Activated CD8-positive, alpha-beta T cell treated with anti-CD3 and anti-CD28 coated beads for 36 hours (primary cell): Measurements from ENCODE around the gene SHISA9. TPM values are rescaled to one million over a fixed set of nuclear protein-coding genes. Genes with fewer than 3 reads are reported as not detected.

ENCODE experiments used
- ATAC-seq: fragments of 200-7000 bp; cut with Tn5 transposase; one replicate; pipeline ENCODE4 v1.10.0; 2021; ENCODE audit warnings: mild to moderate bottlenecking, moderate library complexity
- CTCF ChIA-PET: fragments of 350-600 bp; sonication (Branson Sonifier 250); formaldehyde crosslinking; loops from one replicate; lab custom pipeline; 2021; ENCODE audit warnings: antibody characterized with exemption; lab: Charles Lee
- POLR2A ChIA-PET: fragments of 350-600 bp; sonication (Branson Sonifier 250); formaldehyde crosslinking; loops from one replicate; lab custom pipeline; 2021; ENCODE audit warnings: antibody characterized with exemption; lab: Charles Lee
- DNase-seq: peaks from one replicate; pipeline ENCODE4 v3.0.0-alpha.2; 2020
- H3K27ac Mint-ChIP-seq: one replicate; pipeline ENCODE4 v1.8.0; 2021; ENCODE audit warnings: mild to moderate bottlenecking, mixed read lengths
- H3K27me3 Mint-ChIP-seq: one replicate; pipeline ENCODE4 v1.8.0; 2021; ENCODE audit warnings: mixed read lengths
- H3K36me3 Mint-ChIP-seq: one replicate; pipeline ENCODE4 v1.8.0; 2021; ENCODE audit warnings: low read depth, mixed read lengths
- H3K4me1 Mint-ChIP-seq: one replicate; pipeline ENCODE4 v1.8.0; 2021; ENCODE audit warnings: low read depth, mixed read lengths
- H3K4me3 Mint-ChIP-seq: one replicate; pipeline ENCODE4 v1.8.0; 2021; ENCODE audit warnings: mild to moderate bottlenecking, moderate library complexity, mixed read lengths
- H3K9me3 Mint-ChIP-seq: one replicate; pipeline ENCODE4 v1.8.0; 2021; ENCODE audit warnings: mixed read lengths
- intact Hi-C: fragments of 100-400 bp; cut with micrococcal nuclease; formaldehyde crosslinking; loops from one replicate; pipeline ENCODE4 v1.10.0; 2022
- total RNA-seq, 2 experiments: library from RNA; stranded (reverse); gene quantifications; one replicate each; pipeline ENCODE4 v1.2.3, GENCODE V29; 2021
- TF ChIP-seq, protein P1 (sequence below): fragments of 200-600 bp; IDR thresholded peaks from one replicate; pipeline ENCODE4 v1.8.0; 2022; ENCODE audit warnings: antibody characterized with exemption, mild to moderate bottlenecking

SHISA9 gene
- total RNA-seq, 2 experiments from 2014 or later, result not detected

GRCh38 chr16:13269359-13269758, 368.0 kb downstream of the SHISA9 start:
- no peak overlapping the region for H3K27ac Mint-ChIP-seq
- ChIA-PET POLR2A (no interaction called here), CTCF (no interaction called here)
- H3K27me3 Mint-ChIP-seq, result peaks cover 5% of the 10 kb centered on the region
- no peak for DNase-seq
- H3K36me3 Mint-ChIP-seq, result no peaks in the 10 kb centered on the region
- ATAC-seq, result no peak
- H3K9me3 Mint-ChIP-seq, result no peaks in the 10 kb centered on the region
- TF ChIP-seq, protein P1, sequence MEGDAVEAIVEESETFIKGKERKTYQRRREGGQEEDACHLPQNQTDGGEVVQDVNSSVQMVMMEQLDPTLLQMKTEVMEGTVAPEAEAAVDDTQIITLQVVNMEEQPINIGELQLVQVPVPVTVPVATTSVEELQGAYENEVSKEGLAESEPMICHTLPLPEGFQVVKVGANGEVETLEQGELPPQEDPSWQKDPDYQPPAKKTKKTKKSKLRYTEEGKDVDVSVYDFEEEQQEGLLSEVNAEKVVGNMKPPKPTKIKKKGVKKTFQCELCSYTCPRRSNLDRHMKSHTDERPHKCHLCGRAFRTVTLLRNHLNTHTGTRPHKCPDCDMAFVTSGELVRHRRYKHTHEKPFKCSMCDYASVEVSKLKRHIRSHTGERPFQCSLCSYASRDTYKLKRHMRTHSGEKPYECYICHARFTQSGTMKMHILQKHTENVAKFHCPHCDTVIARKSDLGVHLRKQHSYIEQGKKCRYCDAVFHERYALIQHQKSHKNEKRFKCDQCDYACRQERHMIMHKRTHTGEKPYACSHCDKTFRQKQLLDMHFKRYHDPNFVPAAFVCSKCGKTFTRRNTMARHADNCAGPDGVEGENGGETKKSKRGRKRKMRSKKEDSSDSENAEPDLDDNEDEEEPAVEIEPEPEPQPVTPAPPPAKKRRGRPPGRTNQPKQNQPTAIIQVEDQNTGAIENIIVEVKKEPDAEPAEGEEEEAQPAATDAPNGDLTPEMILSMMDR, result no peak
- intact Hi-C loops, result no loop called here
- H3K4me3 Mint-ChIP-seq, result no peak overlapping the region
- no peaks in the 10 kb centered on the region for H3K4me1 Mint-ChIP-seq

DNA sequence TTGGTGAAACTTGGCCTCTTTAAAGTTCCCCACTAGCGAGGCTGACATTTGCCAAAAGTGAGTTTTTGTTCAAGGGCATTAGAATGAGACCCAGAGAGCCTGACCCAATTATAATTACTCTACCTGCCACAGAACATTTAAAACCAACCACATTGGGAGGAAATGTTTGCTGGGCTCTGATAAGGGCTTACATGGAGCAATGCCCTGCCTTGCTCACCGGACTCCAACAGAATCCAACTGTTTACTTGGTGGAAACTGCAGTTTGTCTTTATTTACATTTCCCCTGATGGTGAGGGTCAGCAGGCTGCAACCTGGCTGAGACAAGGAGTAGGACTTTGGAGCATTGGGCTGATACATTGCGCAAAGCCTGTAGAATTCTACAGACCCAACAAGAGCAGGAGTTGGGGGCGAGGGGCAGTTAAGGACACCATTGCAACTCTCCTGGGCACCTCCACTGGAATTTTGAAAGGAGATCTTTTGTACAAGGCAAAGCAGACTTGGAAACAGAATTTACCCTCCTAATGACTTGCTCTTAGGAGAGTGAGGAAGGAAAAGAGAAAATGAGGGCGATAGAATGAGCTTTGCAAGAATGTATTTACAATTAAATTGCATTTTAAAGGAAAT, 368.6 kb downstream of the SHISA9 start:
- ChIA-PET POLR2A (no interaction called here), CTCF (no interaction called here)
- Mint-ChIP-seq H3K36me3 (no peaks in the 10 kb centered on the region), H3K9me3 (no peaks in the 10 kb centered on the region), H3K4me3 (no peak overlapping the region), H3K27me3 (peaks cover 5% of the 10 kb centered on the region), H3K27ac (no peak overlapping the region), H3K4me1 (no peaks in the 10 kb centered on the region)
- TF ChIP-seq, protein P1, result no peak
- DNase-seq (no peak), ATAC-seq (no peak)
- intact Hi-C loops, result no loop called here

- no peaks in the 10 kb centered on the region for H3K36me3 Mint-ChIP-seq
- ATAC-seq (no peak), DNase-seq (no peak)
- intact Hi-C loops, result no loop called here
- H3K4me3 Mint-ChIP-seq, result no peak overlapping the region
- CTCF ChIA-PET, result no interaction called here
- POLR2A ChIA-PET, result no interaction called here
- peaks cover 5% of the 10 kb centered on the region for H3K27me3 Mint-ChIP-seq
- H3K27ac Mint-ChIP-seq, result no peak overlapping the region
- no peaks in the 10 kb centered on the region for H3K4me1 Mint-ChIP-seq
- TF ChIP-seq, protein P1, result no peak
- H3K9me3 Mint-ChIP-seq, result no peaks in the 10 kb centered on the region
Measured at GRCh38 chr16:13270602-13271001, 369.2 kb downstream of the SHISA9 start.

- Mint-ChIP-seq H3K27me3 (peaks cover 3% of the 10 kb centered on the region), H3K9me3 (peaks cover 4% of the 10 kb centered on the region), H3K36me3 (no peaks in the 10 kb centered on the region), H3K4me3 (no peak overlapping the region), H3K27ac (no peak overlapping the region), H3K4me1 (no peaks in the 10 kb centered on the region)
- ChIA-PET POLR2A (no interaction called here), CTCF (no interaction called here)
- no peak for ATAC-seq
- no peak for DNase-seq
- TF ChIP-seq, protein P1, result no peak
- intact Hi-C loops, result no loop called here
Measured at GRCh38 chr16:13289515-13289914, 388.1 kb downstream of the SHISA9 start.

Other genes starting within 250 kb of the SHISA9 start
- 1 to 10 TPM; 5.0 to 5.7 TPM for gene CPPED1, start 97.7 kb upstream of the SHISA9 start, total RNA-seq